WTC11 (cell line): ENCODE results near the gene ZNRF1. TPM values are rescaled to one million over a fixed set of nuclear protein-coding genes. Genes with fewer than 3 reads are reported as not detected.
A peak's percentile ranks its signal among the peaks of the same experiment; 100 is the strongest.

Experiments
- ATAC-seq: fragments of 200-7000 bp; cut with Tn5 transposase; 2 replicates; pipeline ENCODE4 v1.10.0; 2021; ENCODE audit warnings: mild to moderate bottlenecking, moderate library complexity
- CTCF ChIA-PET: fragments of 300-600 bp; sonication (Branson Sonifier 250); formaldehyde crosslinking; loops from one replicate; lab custom pipeline; 2021; ENCODE audit warnings: antibody characterized with exemption; lab: Charles Lee
- POLR2A ChIA-PET: fragments of 350-600 bp; sonication (Branson Sonifier 250); formaldehyde crosslinking; loops from one replicate; lab custom pipeline; 2021; ENCODE audit warnings: antibody characterized with exemption; lab: Charles Lee
- DNase-seq: peaks from one replicate; pipeline ENCODE4 v3.0.0; 2021; ENCODE audit warnings: low spot score
- H3K27ac Mint-ChIP-seq: 2 replicates; pipeline ENCODE4 v1.8.0; 2021; ENCODE audit warnings: mixed read lengths
- H3K27me3 Mint-ChIP-seq: 2 replicates; pipeline ENCODE4 v1.8.0; 2021; ENCODE audit warnings: low read depth, mild to moderate bottlenecking, moderate library complexity, mixed read lengths
- H3K36me3 Mint-ChIP-seq: 2 replicates; pipeline ENCODE4 v1.8.0; 2021; ENCODE audit warnings: mixed read lengths
- H3K4me1 Mint-ChIP-seq: 2 replicates; pipeline ENCODE4 v1.8.0; 2022; ENCODE audit warnings: mixed read lengths
- H3K4me3 Mint-ChIP-seq: 2 replicates; pipeline ENCODE4 v1.8.0; 2021; ENCODE audit warnings: mild to moderate bottlenecking, moderate library complexity, mixed read lengths
- H3K9me3 Mint-ChIP-seq: 2 replicates; pipeline ENCODE4 v1.8.0; 2021; ENCODE audit warnings: mixed read lengths
- ATF1 ChIP-seq: sonication (generic); formaldehyde crosslinking; IDR thresholded peaks from 2 replicates; pipeline ENCODE4 v1.8.1; 2023; ENCODE audit warnings: mild to moderate bottlenecking, moderate library complexity, missing genetic modification reagents
- ATF3 ChIP-seq: sonication (generic); formaldehyde crosslinking; conservative IDR thresholded peaks from 2 replicates; pipeline ENCODE4 v1.8.1; 2022; ENCODE audit warnings: mild to moderate bottlenecking, missing genetic modification reagents
- CREB1 ChIP-seq: sonication (generic); formaldehyde crosslinking; IDR thresholded peaks from 2 replicates; pipeline ENCODE4 v1.8.0; 2023; ENCODE audit warnings: mild to moderate bottlenecking, missing genetic modification reagents
- CREM ChIP-seq: sonication (generic); formaldehyde crosslinking; IDR thresholded peaks from 2 replicates; pipeline ENCODE4 v1.8.1; 2022; ENCODE audit warnings: mild to moderate bottlenecking, missing genetic modification reagents, moderate library complexity
- ETV6 ChIP-seq: sonication (generic); formaldehyde crosslinking; IDR thresholded peaks from 2 replicates; pipeline ENCODE4 v1.8.1; 2022; ENCODE audit warnings: mild to moderate bottlenecking, missing genetic modification reagents
- FOXJ3 ChIP-seq: sonication (generic); formaldehyde crosslinking; IDR thresholded peaks from 2 replicates; pipeline ENCODE4 v1.9.0; 2021; ENCODE audit warnings: missing genetic modification reagents, mild to moderate bottlenecking, borderline replicate concordance
- FOXP1 ChIP-seq: sonication (generic); formaldehyde crosslinking; IDR thresholded peaks from 2 replicates; pipeline ENCODE4 v1.8.0; 2022; ENCODE audit warnings: missing genetic modification reagents, mild to moderate bottlenecking, moderate library complexity, borderline replicate concordance
- HMGA2 ChIP-seq: fragments of 250-450 bp; sonication (Bioruptor Pico); IDR thresholded peaks from 2 replicates; pipeline ENCODE4 v1.4.0; 2021; ENCODE audit warnings: mild to moderate bottlenecking, moderate library complexity
- JUN ChIP-seq: sonication (generic); formaldehyde crosslinking; IDR thresholded peaks from 2 replicates; pipeline ENCODE4 v1.8.0; 2023; ENCODE audit warnings: mild to moderate bottlenecking, missing genetic modification reagents
- MLX ChIP-seq: sonication (generic); formaldehyde crosslinking; IDR thresholded peaks from 2 replicates; pipeline ENCODE4 v1.8.1; 2023; ENCODE audit warnings: mild to moderate bottlenecking, missing genetic modification reagents, moderate library complexity
- NFATC4 ChIP-seq: fragments of 250-450 bp; sonication (Bioruptor Pico); IDR thresholded peaks from 2 replicates; pipeline ENCODE4 v1.9.0; 2021; ENCODE audit warnings: mild to moderate bottlenecking
- NFE2L1 ChIP-seq: sonication (generic); formaldehyde crosslinking; IDR thresholded peaks from 2 replicates; pipeline ENCODE4 v1.8.1; 2023; ENCODE audit warnings: missing genetic modification reagents
- NR1H2 ChIP-seq: sonication (generic); formaldehyde crosslinking; IDR thresholded peaks from 2 replicates; pipeline ENCODE4 v1.9.0; 2021; ENCODE audit warnings: mild to moderate bottlenecking, moderate library complexity, missing genetic modification reagents
- NR2C2 ChIP-seq: sonication (generic); formaldehyde crosslinking; IDR thresholded peaks from 2 replicates; pipeline ENCODE4 v1.8.0; 2022; ENCODE audit warnings: mild to moderate bottlenecking, missing genetic modification reagents
- OVOL2 ChIP-seq: fragments of 250-450 bp; sonication (Bioruptor Pico); IDR thresholded peaks from 2 replicates; pipeline ENCODE4 v1.9.0; 2021; ENCODE audit warnings: mild to moderate bottlenecking, borderline replicate concordance
- SMAD4 ChIP-seq: sonication (generic); formaldehyde crosslinking; IDR thresholded peaks from 2 replicates; pipeline ENCODE4 v1.8.0; 2022; ENCODE audit warnings: mild to moderate bottlenecking, missing genetic modification reagents
- SOX15 ChIP-seq: fragments of 250-450 bp; sonication (Bioruptor Pico); IDR thresholded peaks from 2 replicates; pipeline ENCODE4 v1.9.0; 2021; ENCODE audit warnings: mild to moderate bottlenecking
- STAT6 ChIP-seq: sonication (generic); formaldehyde crosslinking; conservative IDR thresholded peaks from 2 replicates; pipeline ENCODE4 v1.8.1; 2023; ENCODE audit warnings: mild to moderate bottlenecking, low read depth, missing genetic modification reagents, moderate library complexity
- TEAD1 ChIP-seq: sonication (generic); formaldehyde crosslinking; IDR thresholded peaks from 2 replicates; pipeline ENCODE4 v1.8.0; 2022; ENCODE audit warnings: mild to moderate bottlenecking, missing genetic modification reagents
- USF1 ChIP-seq: sonication (generic); formaldehyde crosslinking; IDR thresholded peaks from 2 replicates; pipeline ENCODE4 v1.8.0; 2022; ENCODE audit warnings: mild to moderate bottlenecking, missing genetic modification reagents
- ZNF219 ChIP-seq: sonication (generic); formaldehyde crosslinking; IDR thresholded peaks from 2 replicates; pipeline ENCODE4 v1.8.0; 2023; ENCODE audit warnings: missing genetic modification reagents, mild to moderate bottlenecking, borderline replicate concordance
- ZNF396 ChIP-seq: fragments of 250-450 bp; sonication (Bioruptor Pico); IDR thresholded peaks from 2 replicates; pipeline ENCODE4 v1.8.0; 2021; ENCODE audit warnings: mild to moderate bottlenecking, moderate library complexity, borderline replicate concordance
- ZNF416 ChIP-seq: fragments of 250-450 bp; sonication (Bioruptor Pico); IDR thresholded peaks from 2 replicates; pipeline ENCODE4 v1.9.0; 2021; ENCODE audit warnings: mild to moderate bottlenecking, inconsistent platforms
- ZNF423 ChIP-seq: fragments of 250-450 bp; sonication (Bioruptor Pico); IDR thresholded peaks from 2 replicates; pipeline ENCODE4 v2.1.2; 2022; ENCODE audit warnings: mild to moderate bottlenecking, moderate library complexity
- ZNF512 ChIP-seq: sonication (generic); formaldehyde crosslinking; IDR thresholded peaks from 2 replicates; pipeline ENCODE4 v1.8.1; 2022; ENCODE audit warnings: missing genetic modification reagents, borderline replicate concordance
- total RNA-seq: library from RNA; stranded (reverse); gene quantifications from 3 replicates; pipeline ENCODE4 v1.2.3, GENCODE V29; 2021

The ZNRF1 gene
- total RNA-seq, 1 experiment from 2014 or later = 47.6 TPM

- DNase-seq (no peak), ATAC-seq (no peak)
- Mint-ChIP-seq H3K27ac (no peak overlapping the region), H3K4me3 (no peak overlapping the region), H3K27me3 (no peaks in the 10 kb centered on the region; the same call in 1 of the 2 replicates), H3K9me3 (no peaks in the 10 kb centered on the region), H3K4me1 (peaks cover 41% of the 10 kb centered on the region), H3K36me3 (peaks cover 4% of the 10 kb centered on the region; the same call in 1 of the 2 replicates)
- CTCF ChIA-PET = interaction anchor here (1.1 to 2.1 kb wide), 2 partner anchors 91 to 106 kb away, joined by 4 to 18 read pairs; no protein-coding TSS in a partner anchor
- POLR2A ChIA-PET = no interaction called here
- TF ChIP-seq ATF3 (CRISPR knock-in tag) (no peak), NFATC4 (CRISPR knock-in tag) (no peak), OVOL2 (CRISPR knock-in tag) (no peak), SMAD4 (CRISPR knock-in tag) (no peak), NR2C2 (no peak), CREB1 (no peak), SOX15 (no peak), NR1H2 (CRISPR knock-in tag) (no peak), ZNF423 (CRISPR knock-in tag) (no peak), HMGA2 (CRISPR knock-in tag) (no peak), ATF1 (CRISPR knock-in tag) (no peak), NFE2L1 (CRISPR knock-in tag) (no peak), USF1 (no peak), STAT6 (CRISPR knock-in tag) (no peak), FOXP1 (CRISPR knock-in tag) (no peak), FOXJ3 (CRISPR knock-in tag) (no peak), ETV6 (CRISPR knock-in tag) (no peak), MLX (CRISPR knock-in tag) (no peak), ZNF512 (CRISPR knock-in tag) (no peak)
Measured at GRCh38 chr16:75005697-75006096, 6.9 kb downstream of the ZNRF1 start.

- 0 out of 2 replicates have a peak overlapping the region, but pooled peaks have one; percentile 21 for H3K27ac Mint-ChIP-seq
- H3K36me3 Mint-ChIP-seq = peaks cover 4% of the 10 kb centered on the region; the same call in 1 of the 2 replicates
- POLR2A ChIA-PET = no interaction called here
- H3K27me3 Mint-ChIP-seq = no peaks in the 10 kb centered on the region
- ATAC-seq (no peak), DNase-seq (no peak)
- no peaks in the 10 kb centered on the region for H3K9me3 Mint-ChIP-seq
- CTCF ChIA-PET = interaction anchor here (1.0 to 2.3 kb wide), 4 partner anchors 9 to 223 kb away, joined by 3 to 11 read pairs (median 6); partner anchors contain the start of gene ZNRF1
- peaks cover 42% of the 10 kb centered on the region for H3K4me1 Mint-ChIP-seq
- H3K4me3 Mint-ChIP-seq = no peak overlapping the region
- TF ChIP-seq ZNF396 = no peak
- TF ChIP-seq CREM (CRISPR knock-in tag) = no peak
- TF ChIP-seq ZNF416 (CRISPR knock-in tag) = no peak
- no peak for TF ChIP-seq JUN
- TF ChIP-seq TEAD1 (CRISPR knock-in tag) = no peak
- TF ChIP-seq ZNF219 (CRISPR knock-in tag) = no peak
Measured at GRCh38 chr16:75007443-75007842, 8.6 kb downstream of the ZNRF1 start.
